IPS-15b (cell line): ENCODE data around the gene DIP2C.

Source experiments
- H3K27me3 ChIP-seq: one replicate; pipeline ENCODE4 v1.6.1; 2013; ENCODE audit warnings: low read length; ENCODE audit not compliant: control insufficient read depth, insufficient read depth
- H3K36me3 ChIP-seq: one replicate; pipeline ENCODE4 v1.6.1; 2013; ENCODE audit warnings: low read length; ENCODE audit not compliant: control insufficient read depth, insufficient read depth
- H3K4me1 ChIP-seq: one replicate; pipeline ENCODE4 v1.6.1; 2013; ENCODE audit warnings: mild to moderate bottlenecking, low read length; ENCODE audit not compliant: control insufficient read depth, insufficient read depth
- H3K4me3 ChIP-seq: one replicate; pipeline ENCODE4 v1.5.1; 2013; ENCODE audit warnings: low read depth, low read length
- H3K9ac ChIP-seq: one replicate; pipeline ENCODE4 v1.6.1; 2013; ENCODE audit warnings: low read depth, mild to moderate bottlenecking, low read length
- H3K9me3 ChIP-seq: one replicate; pipeline ENCODE4 v1.6.1; 2013; ENCODE audit warnings: mild to moderate bottlenecking, low read length; ENCODE audit not compliant: control insufficient read depth, insufficient read depth

Gene DIP2C

DNA sequence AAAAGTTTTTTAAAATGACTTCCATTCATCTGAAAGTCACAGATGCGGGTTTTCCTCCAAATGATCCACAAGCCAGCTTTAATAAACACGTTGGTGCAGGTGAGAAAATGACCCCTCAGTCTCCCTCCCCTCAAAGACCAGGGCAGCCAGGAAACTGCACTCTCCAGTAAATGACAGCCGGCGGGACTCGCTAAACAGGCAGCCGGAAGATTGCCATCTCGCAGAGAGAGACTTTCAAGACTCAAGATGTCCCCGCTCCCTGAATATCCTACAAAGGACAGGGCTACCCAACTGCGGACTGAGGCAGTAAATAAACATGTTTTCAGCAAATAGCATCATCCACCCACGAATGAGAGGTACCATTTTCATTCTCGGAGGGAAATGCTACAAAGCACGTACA, 116.8 kb downstream of the DIP2C start:
- Histone ChIP-seq H3K9ac (no peak overlapping the region), H3K4me3 (no peak overlapping the region), H3K4me1 (no peaks in the 10 kb centered on the region), H3K9me3 (no peaks in the 10 kb centered on the region), H3K36me3 (no peaks in the 10 kb centered on the region), H3K27me3 (no peaks in the 10 kb centered on the region)

- Histone ChIP-seq H3K9ac (no peak overlapping the region), H3K4me3 (no peak overlapping the region), H3K4me1 (no peaks in the 10 kb centered on the region), H3K27me3 (no peaks in the 10 kb centered on the region), H3K9me3 (no peaks in the 10 kb centered on the region), H3K36me3 (no peaks in the 10 kb centered on the region)
These were observed 117.6 kb downstream of the DIP2C start for GRCh38 chr10:571688-572451.

- Histone ChIP-seq H3K4me3 (no peak overlapping the region), H3K4me1 (no peaks in the 10 kb centered on the region), H3K36me3 (no peaks in the 10 kb centered on the region), H3K9ac (no peak overlapping the region), H3K27me3 (no peaks in the 10 kb centered on the region), H3K9me3 (no peaks in the 10 kb centered on the region)
These were observed 118.3 kb downstream of the DIP2C start for GRCh38 chr10:571166-571565.

DNA sequence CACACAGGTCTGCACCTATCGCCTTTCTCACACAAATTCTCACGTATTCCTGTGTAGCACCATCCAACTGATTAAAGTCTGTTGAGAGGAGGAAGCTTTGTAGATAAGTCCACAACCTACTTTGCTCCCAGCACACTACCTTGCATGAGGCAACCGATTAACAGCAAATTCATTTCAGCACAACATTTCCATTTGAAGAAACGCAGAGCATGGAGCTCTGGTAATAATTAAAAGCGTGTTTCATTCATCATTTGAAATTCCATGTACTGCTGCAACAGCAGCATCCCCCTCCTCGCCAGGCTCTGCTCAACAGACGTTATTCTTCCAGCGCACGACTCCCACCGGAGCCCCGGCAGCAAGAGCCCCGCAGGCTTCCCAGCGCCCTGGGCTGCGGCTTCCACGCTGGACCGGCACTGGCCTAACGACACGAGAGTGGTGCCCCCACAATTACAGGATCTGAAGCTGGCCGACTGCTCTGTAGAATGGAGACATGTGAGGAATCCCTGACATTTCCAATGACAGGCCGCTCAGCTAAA, 118.8 kb downstream of the DIP2C start:
- no peaks in the 10 kb centered on the region for H3K9me3 ChIP-seq
- no peak overlapping the region for H3K9ac ChIP-seq
- H3K4me3 ChIP-seq: no peak overlapping the region
- no peaks in the 10 kb centered on the region for H3K36me3 ChIP-seq
- no peaks in the 10 kb centered on the region for H3K4me1 ChIP-seq
- H3K27me3 ChIP-seq: no peaks in the 10 kb centered on the region

DNA sequence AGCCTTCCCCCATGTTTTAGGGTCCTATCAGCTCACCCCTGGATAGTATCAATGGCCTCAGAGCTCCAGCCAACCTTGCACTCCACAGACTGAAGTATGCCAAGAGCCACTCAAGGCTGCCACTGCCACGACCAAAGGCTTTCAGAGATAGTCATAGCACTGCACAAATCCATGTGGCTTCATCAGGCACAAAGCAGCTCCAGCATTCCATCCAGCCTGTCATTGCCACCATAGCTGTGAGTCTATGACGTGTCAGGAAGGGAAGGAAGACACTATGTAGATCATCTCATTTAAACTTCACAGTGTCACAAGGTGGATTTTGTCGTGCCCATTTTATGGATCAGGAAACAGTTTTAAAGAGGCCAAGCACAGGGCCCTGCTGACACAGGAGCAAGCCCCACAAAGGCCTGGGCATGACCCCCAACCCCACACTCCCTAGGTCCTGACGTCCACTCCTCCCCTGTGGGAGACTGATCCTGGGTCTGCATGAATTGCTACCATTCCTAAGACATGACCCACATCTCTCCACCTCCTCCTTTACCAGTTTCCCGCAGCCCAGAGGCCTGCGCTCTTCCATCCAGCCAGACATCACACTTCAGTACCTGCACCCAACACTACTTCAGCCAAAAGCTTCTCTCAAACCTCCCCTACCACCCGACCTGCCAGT, 119.4 kb downstream of the DIP2C start:
- H3K36me3 ChIP-seq: no peaks in the 10 kb centered on the region
- no peaks in the 10 kb centered on the region for H3K4me1 ChIP-seq
- no peaks in the 10 kb centered on the region for H3K27me3 ChIP-seq
- no peaks in the 10 kb centered on the region for H3K9me3 ChIP-seq
- H3K4me3 ChIP-seq: no peak overlapping the region
- no peak overlapping the region for H3K9ac ChIP-seq

GRCh38 chr10:568848-569247, 120.6 kb downstream of the DIP2C start:
- no peaks in the 10 kb centered on the region for H3K9me3 ChIP-seq
- H3K4me1 ChIP-seq: no peaks in the 10 kb centered on the region
- no peaks in the 10 kb centered on the region for H3K27me3 ChIP-seq
- H3K4me3 ChIP-seq: no peak overlapping the region
- no peak overlapping the region for H3K9ac ChIP-seq
- no peaks in the 10 kb centered on the region for H3K36me3 ChIP-seq

DNA sequence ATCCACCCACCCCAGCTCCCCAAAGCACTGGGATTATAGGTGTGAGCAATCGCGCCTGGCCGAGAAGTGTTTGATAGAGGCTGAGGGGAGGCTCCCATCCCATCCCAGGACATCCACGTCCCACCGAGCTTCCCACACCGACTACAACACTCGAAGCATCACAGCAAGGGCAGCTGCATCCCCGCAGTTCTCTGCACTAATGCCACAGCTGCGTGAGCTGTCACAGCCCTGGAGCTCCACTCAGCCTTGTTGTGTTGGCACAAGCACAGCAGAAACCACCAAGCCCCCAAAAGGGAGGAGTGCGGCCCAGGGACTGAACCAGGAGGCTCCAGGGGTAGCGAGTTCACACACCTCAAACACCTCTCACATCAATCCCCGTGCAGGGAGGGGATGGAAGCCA, 121.6 kb downstream of the DIP2C start:
- Histone ChIP-seq H3K27me3 (no peaks in the 10 kb centered on the region), H3K9me3 (no peaks in the 10 kb centered on the region), H3K4me3 (no peak overlapping the region), H3K4me1 (no peaks in the 10 kb centered on the region), H3K36me3 (no peaks in the 10 kb centered on the region), H3K9ac (no peak overlapping the region)

GRCh38 chr10:566241-566885, 123.1 kb downstream of the DIP2C start:
- Histone ChIP-seq H3K36me3 (no peaks in the 10 kb centered on the region), H3K4me3 (no peak overlapping the region), H3K9me3 (no peaks in the 10 kb centered on the region), H3K27me3 (no peaks in the 10 kb centered on the region), H3K9ac (no peak overlapping the region), H3K4me1 (no peaks in the 10 kb centered on the region)

DNA sequence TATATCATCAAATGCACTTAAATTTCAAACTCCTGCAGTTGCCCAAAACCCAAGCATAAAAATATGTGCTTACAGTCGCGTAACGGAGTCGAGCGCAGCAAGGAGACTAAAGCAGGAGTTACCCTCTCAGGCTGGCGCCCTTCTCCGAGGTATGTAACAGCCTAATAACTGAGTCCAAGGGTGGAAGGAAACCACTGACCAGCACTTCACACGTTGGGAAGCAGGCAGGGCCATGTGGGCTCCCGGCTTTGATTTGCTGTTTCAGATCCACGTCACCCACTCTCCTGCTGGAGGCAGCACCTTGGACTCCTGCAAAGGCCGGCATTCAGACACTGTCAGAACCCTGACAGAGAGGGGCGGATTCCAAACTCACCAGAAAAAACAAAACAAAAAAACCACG, 123.8 kb downstream of the DIP2C start:
- H3K27me3 ChIP-seq: no peaks in the 10 kb centered on the region
- no peaks in the 10 kb centered on the region for H3K4me1 ChIP-seq
- no peak overlapping the region for H3K4me3 ChIP-seq
- H3K36me3 ChIP-seq: no peaks in the 10 kb centered on the region
- H3K9me3 ChIP-seq: no peaks in the 10 kb centered on the region
- H3K9ac ChIP-seq: no peak overlapping the region

DNA sequence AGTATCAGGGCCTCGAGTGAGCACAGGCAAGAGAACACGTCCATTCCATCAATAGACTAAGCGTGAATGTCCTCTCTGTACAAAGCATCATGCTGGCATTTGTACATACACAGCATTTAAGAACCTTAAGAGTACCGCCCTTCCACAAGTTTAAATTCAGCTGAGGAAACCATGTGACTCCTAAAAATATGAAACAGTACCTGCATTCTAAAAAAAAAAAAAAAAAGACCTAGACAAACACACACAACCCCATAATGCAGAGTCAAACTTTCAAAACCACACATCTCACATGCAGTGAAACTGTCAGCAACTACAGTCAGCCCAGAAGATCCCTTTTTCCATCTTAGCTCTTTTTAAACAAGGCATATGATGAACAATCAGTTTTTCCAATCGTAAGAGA, 124.3 kb downstream of the DIP2C start:
- Histone ChIP-seq H3K4me1 (no peaks in the 10 kb centered on the region), H3K36me3 (no peaks in the 10 kb centered on the region), H3K9ac (no peak overlapping the region), H3K4me3 (no peak overlapping the region), H3K9me3 (no peaks in the 10 kb centered on the region), H3K27me3 (no peaks in the 10 kb centered on the region)

- Histone ChIP-seq H3K9me3 (no peaks in the 10 kb centered on the region), H3K9ac (no peak overlapping the region), H3K4me3 (no peak overlapping the region), H3K4me1 (no peaks in the 10 kb centered on the region), H3K36me3 (no peaks in the 10 kb centered on the region), H3K27me3 (no peaks in the 10 kb centered on the region)
These were observed 125.6 kb downstream of the DIP2C start for GRCh38 chr10:563827-564226.

DNA sequence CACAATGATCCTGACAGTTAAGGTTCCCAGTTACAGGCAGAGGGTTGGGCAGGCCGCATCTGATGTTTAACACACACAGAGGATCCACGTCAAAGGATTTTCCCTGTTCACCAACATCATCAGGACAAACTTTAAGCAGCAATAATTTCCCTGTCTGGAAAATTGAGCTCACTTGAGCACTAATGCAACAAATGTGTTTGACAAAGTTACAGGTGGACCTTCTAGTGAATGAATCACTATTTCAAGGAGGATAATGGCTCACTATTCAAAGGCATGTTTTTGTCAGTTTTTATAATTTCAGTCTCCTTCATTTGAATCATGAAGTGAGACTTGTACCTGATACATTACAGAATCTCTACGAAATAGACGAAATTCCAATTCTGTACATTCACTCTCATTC, 127.3 kb downstream of the DIP2C start:
- Histone ChIP-seq H3K36me3 (no peaks in the 10 kb centered on the region), H3K4me1 (peaks cover 8% of the 10 kb centered on the region), H3K9me3 (no peaks in the 10 kb centered on the region), H3K4me3 (no peak overlapping the region), H3K9ac (no peak overlapping the region), H3K27me3 (no peaks in the 10 kb centered on the region)
